ENCODE measurements around the gene MBP. TPM values are rescaled to one million over a fixed set of nuclear protein-coding genes. Genes with fewer than 3 reads are reported as not detected.

Gene MBP
- total RNA-seq, 1 experiment from 2014 or later = not detected

- H3K27ac ChIP-seq (ENCODE audit: low read depth, low read length, poor library complexity, severe bottlenecking) = no peak overlapping the region
- no peaks in the 10 kb centered on the region for H3K4me1 ChIP-seq (ENCODE audit: insufficient read depth, low read length, poor library complexity, severe bottlenecking)
- POLR2A ChIA-PET (ENCODE audit: low non-redundant PET) = interaction anchor here (0.7 kb wide), 1 partner anchor 99 kb away, joined by 6 read pairs; no protein-coding TSS in a partner anchor
- TF ChIP-seq, protein P1, sequence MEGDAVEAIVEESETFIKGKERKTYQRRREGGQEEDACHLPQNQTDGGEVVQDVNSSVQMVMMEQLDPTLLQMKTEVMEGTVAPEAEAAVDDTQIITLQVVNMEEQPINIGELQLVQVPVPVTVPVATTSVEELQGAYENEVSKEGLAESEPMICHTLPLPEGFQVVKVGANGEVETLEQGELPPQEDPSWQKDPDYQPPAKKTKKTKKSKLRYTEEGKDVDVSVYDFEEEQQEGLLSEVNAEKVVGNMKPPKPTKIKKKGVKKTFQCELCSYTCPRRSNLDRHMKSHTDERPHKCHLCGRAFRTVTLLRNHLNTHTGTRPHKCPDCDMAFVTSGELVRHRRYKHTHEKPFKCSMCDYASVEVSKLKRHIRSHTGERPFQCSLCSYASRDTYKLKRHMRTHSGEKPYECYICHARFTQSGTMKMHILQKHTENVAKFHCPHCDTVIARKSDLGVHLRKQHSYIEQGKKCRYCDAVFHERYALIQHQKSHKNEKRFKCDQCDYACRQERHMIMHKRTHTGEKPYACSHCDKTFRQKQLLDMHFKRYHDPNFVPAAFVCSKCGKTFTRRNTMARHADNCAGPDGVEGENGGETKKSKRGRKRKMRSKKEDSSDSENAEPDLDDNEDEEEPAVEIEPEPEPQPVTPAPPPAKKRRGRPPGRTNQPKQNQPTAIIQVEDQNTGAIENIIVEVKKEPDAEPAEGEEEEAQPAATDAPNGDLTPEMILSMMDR (conservative IDR thresholded peaks at IDR 0.05; ENCODE audit: low read depth, low read length) = no peak
- TF ChIP-seq EZH2 (IDR thresholded peaks at IDR 0.05; ENCODE audit: borderline replicate concordance, low read depth, low read length, poor library complexity, severe bottlenecking) = no peak
- CTCF ChIA-PET = no interaction called here
- no peak overlapping the region for H3K4me3 ChIP-seq (ENCODE audit: low read depth, low read length, poor library complexity, severe bottlenecking)
- no TSS peak for BruUV-seq (replicated peaks)
- H3K9me3 ChIP-seq (ENCODE audit: low read depth, low read length, poor library complexity, severe bottlenecking) = no peaks in the 10 kb centered on the region
- H3K27me3 ChIP-seq (replicated peaks; ENCODE audit: insufficient read depth, low read depth, low read length, poor library complexity) = peaks cover 49% of the 10 kb centered on the region
- intact Hi-C loops (cut with micrococcal nuclease; ENCODE audit: unreplicated experiment) = no loop called here
- no peak for DNase-seq (ENCODE audit: low spot score)
- H3K36me3 ChIP-seq (ENCODE audit: insufficient read depth, low read length, poor library complexity, severe bottlenecking) = no peaks in the 10 kb centered on the region
Observed at GRCh38 chr18:77006305-77007175, 126.0 kb downstream of the MBP start.

- H3K27ac ChIP-seq (ENCODE audit: low read depth, low read length, poor library complexity, severe bottlenecking) = no peak overlapping the region
- no peaks in the 10 kb centered on the region for H3K36me3 ChIP-seq (ENCODE audit: insufficient read depth, low read length, poor library complexity, severe bottlenecking)
- no TSS peak for BruUV-seq (replicated peaks)
- peaks cover 45% of the 10 kb centered on the region for H3K27me3 ChIP-seq (replicated peaks; ENCODE audit: insufficient read depth, low read depth, low read length, poor library complexity)
- H3K4me1 ChIP-seq (ENCODE audit: insufficient read depth, low read length, poor library complexity, severe bottlenecking) = no peaks in the 10 kb centered on the region
- intact Hi-C loops (cut with micrococcal nuclease; ENCODE audit: unreplicated experiment) = no loop called here
- no peaks in the 10 kb centered on the region for H3K9me3 ChIP-seq (ENCODE audit: low read depth, low read length, poor library complexity, severe bottlenecking)
- no peak for TF ChIP-seq EZH2 (IDR thresholded peaks at IDR 0.05; ENCODE audit: borderline replicate concordance, low read depth, low read length, poor library complexity, severe bottlenecking)
- TF ChIP-seq, protein P1 (conservative IDR thresholded peaks at IDR 0.05; ENCODE audit: low read depth, low read length) = no peak
- ChIA-PET CTCF (no interaction called here), POLR2A (ENCODE audit: low non-redundant PET) (no interaction called here)
- no peak overlapping the region for H3K4me3 ChIP-seq (ENCODE audit: low read depth, low read length, poor library complexity, severe bottlenecking)
- no peak for DNase-seq (ENCODE audit: low spot score)
Observed at GRCh38 chr18:77005651-77006195, 126.9 kb downstream of the MBP start.

- CTCF ChIA-PET = interaction anchor here (1.5 kb wide), 1 partner anchor 207 kb away, joined by 4 read pairs; no protein-coding TSS in a partner anchor
Observed at GRCh38 chr18:77004555-77005380, 127.8 kb downstream of the MBP start.

More at GRCh38 chr18:77004555-77005380, 127.8 kb downstream of the MBP start:
- POLR2A ChIA-PET (ENCODE audit: low non-redundant PET) = no interaction called here
- no peaks in the 10 kb centered on the region for H3K9me3 ChIP-seq (ENCODE audit: low read depth, low read length, poor library complexity, severe bottlenecking)
- intact Hi-C loops (cut with micrococcal nuclease; ENCODE audit: unreplicated experiment) = loop anchor here (5.0 kb wide), 2 partner anchors 208 to 1983 kb away; no protein-coding TSS in a partner anchor
- DNase-seq (ENCODE audit: low spot score) = no peak
- H3K4me1 ChIP-seq (ENCODE audit: insufficient read depth, low read length, poor library complexity, severe bottlenecking) = no peaks in the 10 kb centered on the region
- no peak for TF ChIP-seq EZH2 (IDR thresholded peaks at IDR 0.05; ENCODE audit: borderline replicate concordance, low read depth, low read length, poor library complexity, severe bottlenecking)
- TF ChIP-seq, protein P1 (conservative IDR thresholded peaks at IDR 0.05; ENCODE audit: low read depth, low read length) = no peak
- peaks cover 45% of the 10 kb centered on the region for H3K27me3 ChIP-seq (replicated peaks; ENCODE audit: insufficient read depth, low read depth, low read length, poor library complexity)
- no TSS peak for BruUV-seq (replicated peaks)
- no peak overlapping the region for H3K4me3 ChIP-seq (ENCODE audit: low read depth, low read length, poor library complexity, severe bottlenecking)
- no peak overlapping the region for H3K27ac ChIP-seq (ENCODE audit: low read depth, low read length, poor library complexity, severe bottlenecking)
- no peaks in the 10 kb centered on the region for H3K36me3 ChIP-seq (ENCODE audit: insufficient read depth, low read length, poor library complexity, severe bottlenecking)
